HepG2 (cell line): ENCODE data around the gene NCMAP. TPM values are rescaled to one million over a fixed set of nuclear protein-coding genes. Genes with fewer than 3 reads are reported as not detected.

Experiments
- BHLHE40 ChIP-seq: IDR thresholded peaks from 2 replicates; pipeline ENCODE4 v1.6.1; 2011; ENCODE audit warnings: low read length, improper control_type of control experiment
- ELF4 ChIP-seq: sonication (generic); formaldehyde crosslinking; IDR thresholded peaks from 2 replicates; pipeline ENCODE4 v1.5.0; 2020; ENCODE audit warnings: missing genetic modification reagents, mild to moderate bottlenecking, moderate library complexity, borderline replicate concordance
- ETV6 ChIP-seq: sonication (generic); formaldehyde crosslinking; conservative IDR thresholded peaks from 2 replicates; pipeline ENCODE4 v1.4.0; 2020; ENCODE audit warnings: missing genetic modification reagents
- NFE2L2 ChIP-seq: fragments of 150-350 bp; IDR thresholded peaks from 2 replicates; pipeline ENCODE4 v1.6.1; 2014; ENCODE audit warnings: low read length
- NR3C1 ChIP-seq: sonication (generic); formaldehyde crosslinking; IDR thresholded peaks from 2 replicates; pipeline ENCODE4 v1.4.0; 2020; ENCODE audit warnings: missing genetic modification reagents
- PAF1 ChIP-seq: IDR thresholded peaks from 2 replicates; pipeline ENCODE4 v1.6.1; 2016; ENCODE audit warnings: missing genetic modification reagents, missing compliant biosample characterization
- SMAD3 ChIP-seq: sonication (generic); formaldehyde crosslinking; IDR thresholded peaks from 2 replicates; pipeline ENCODE4 v1.4.0; 2020; ENCODE audit warnings: missing genetic modification reagents
- TCF12 ChIP-seq, 2 experiments: fragments of 450-650 bp in 1 of 2; sonication (generic) in 1 of 2; formaldehyde crosslinking in 1 of 2; IDR thresholded peaks; 2 replicates each; pipeline versions ENCODE4 v1.6.1 to v1.8.0; 2017 to 2022; ENCODE audit warnings: antibody characterized with exemption in 1 of 2, mild to moderate bottlenecking in 1 of 2, missing genetic modification reagents in 1 of 2, moderate library complexity in 1 of 2
- ZKSCAN1 ChIP-seq: fragments of 150-350 bp; IDR thresholded peaks from 2 replicates; pipeline ENCODE4 v1.6.1; 2014; ENCODE audit warnings: low read length
- ZSCAN25 ChIP-seq: sonication (generic); formaldehyde crosslinking; IDR thresholded peaks from 2 replicates; pipeline ENCODE4 v1.8.0; 2022; ENCODE audit warnings: mild to moderate bottlenecking, missing genetic modification reagents
- polyA plus RNA-seq, 8 experiments: library from polyadenylated mRNA; depleted of rRNA in 3 of 8; stranded (reverse) in 7 of 8; unstranded in 1 of 8; fragments of >200 nt; fragmentation: Illumina TruSeq in 4 of 8; extraction: Trizol in 4 of 8; gene quantifications; 2 replicates each; pipeline versions ENCODE4 v1.2.1 to v1.2.3, GENCODE V29; 2011 to 2016; ENCODE audit warnings: low read depth in 4 of 8, missing spikeins in 1 of 8, mixed read lengths in 1 of 8; ENCODE audit not compliant: insufficient read depth in 1 of 8
- total RNA-seq, 5 experiments: library from RNA; depleted of rRNA; stranded (reverse); fragments of >200 nt; fragmentation: Illumina TruSeq; extraction: Trizol; gene quantifications; 2 replicates each; pipeline ENCODE4 v1.2.3, GENCODE V29; 2016; ENCODE audit warnings: low read depth in 1 of 5
- TF ChIP-seq, protein P1 (sequence below): sonication (generic); formaldehyde crosslinking; IDR thresholded peaks from 2 replicates; pipeline ENCODE4 v1.4.0; 2020; ENCODE audit warnings: missing genetic modification reagents, mild to moderate bottlenecking, borderline replicate concordance
- TF ChIP-seq, protein P2 (sequence below): sonication (generic); formaldehyde crosslinking; IDR thresholded peaks from 2 replicates; pipeline ENCODE4 v1.4.0; 2020; ENCODE audit warnings: mild to moderate bottlenecking, missing genetic modification reagents
- TF ChIP-seq, protein P3 (sequence below): sonication (generic); formaldehyde crosslinking; IDR thresholded peaks from 2 replicates; pipeline ENCODE4 v1.8.0; 2022; ENCODE audit warnings: missing genetic modification reagents, mild to moderate bottlenecking, borderline replicate concordance
- TF ChIP-seq, protein P4 (sequence below): IDR thresholded peaks from 2 replicates; pipeline ENCODE4 v1.6.1; 2016; ENCODE audit warnings: missing compliant biosample characterization, missing genetic modification reagents, borderline replicate concordance
- TF ChIP-seq, protein P5 (sequence below): IDR thresholded peaks from 2 replicates; pipeline ENCODE4 v1.6.1; 2016; ENCODE audit warnings: low read depth, missing genetic modification reagents, missing compliant biosample characterization

The NCMAP gene
- total and polyA plus RNA-seq, 2 of the 13 experiments (the other 11 are each of a cell fraction or from before 2014, with no cell fraction given), result 2.7 to 20.0 TPM

DNA sequence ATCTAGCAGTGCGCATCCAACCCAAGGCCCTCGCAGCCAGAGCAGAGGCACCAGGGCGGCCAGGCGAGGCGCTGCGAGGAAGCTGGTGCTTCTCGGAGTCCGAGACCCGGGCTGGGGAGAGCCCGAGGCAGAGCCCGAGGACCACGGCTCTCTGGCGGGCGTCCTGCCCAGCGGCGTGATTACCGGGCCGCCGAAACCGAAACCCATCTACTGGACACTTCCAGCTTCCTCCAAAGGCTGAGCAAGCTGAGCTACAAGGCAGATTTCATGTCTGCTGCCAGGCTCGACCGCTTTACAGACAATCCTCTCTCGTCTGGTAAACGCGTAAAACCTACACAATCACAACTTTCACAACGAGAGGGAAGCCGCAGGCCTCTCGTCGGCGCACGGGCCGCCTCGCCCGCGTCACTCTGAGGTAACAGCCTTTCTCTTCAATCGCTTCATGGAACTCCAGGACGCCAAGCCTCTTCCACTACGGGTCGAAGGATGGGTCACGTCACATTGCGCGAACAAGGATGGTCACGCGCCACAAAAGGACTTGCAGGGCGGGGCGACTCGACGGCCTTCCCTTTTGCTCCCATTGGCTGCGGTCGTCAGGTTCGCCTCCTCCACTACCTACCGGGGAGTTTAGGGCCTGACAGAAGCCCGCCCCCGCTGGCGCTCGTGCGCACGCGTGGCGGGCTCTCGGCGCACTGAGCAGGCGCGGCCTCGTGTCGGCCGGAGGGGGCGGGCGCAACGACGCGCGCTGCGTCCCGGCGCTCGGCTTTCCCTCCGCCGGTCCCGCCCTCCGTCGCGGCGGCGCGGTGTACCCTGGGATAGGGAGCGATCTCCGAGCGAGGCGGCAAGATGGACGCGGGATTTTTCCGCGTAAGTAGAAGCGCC is 86.8 kb downstream of the NCMAP start, which contains the start of gene SRRM1 (continued):
- TF ChIP-seq, protein P1, sequence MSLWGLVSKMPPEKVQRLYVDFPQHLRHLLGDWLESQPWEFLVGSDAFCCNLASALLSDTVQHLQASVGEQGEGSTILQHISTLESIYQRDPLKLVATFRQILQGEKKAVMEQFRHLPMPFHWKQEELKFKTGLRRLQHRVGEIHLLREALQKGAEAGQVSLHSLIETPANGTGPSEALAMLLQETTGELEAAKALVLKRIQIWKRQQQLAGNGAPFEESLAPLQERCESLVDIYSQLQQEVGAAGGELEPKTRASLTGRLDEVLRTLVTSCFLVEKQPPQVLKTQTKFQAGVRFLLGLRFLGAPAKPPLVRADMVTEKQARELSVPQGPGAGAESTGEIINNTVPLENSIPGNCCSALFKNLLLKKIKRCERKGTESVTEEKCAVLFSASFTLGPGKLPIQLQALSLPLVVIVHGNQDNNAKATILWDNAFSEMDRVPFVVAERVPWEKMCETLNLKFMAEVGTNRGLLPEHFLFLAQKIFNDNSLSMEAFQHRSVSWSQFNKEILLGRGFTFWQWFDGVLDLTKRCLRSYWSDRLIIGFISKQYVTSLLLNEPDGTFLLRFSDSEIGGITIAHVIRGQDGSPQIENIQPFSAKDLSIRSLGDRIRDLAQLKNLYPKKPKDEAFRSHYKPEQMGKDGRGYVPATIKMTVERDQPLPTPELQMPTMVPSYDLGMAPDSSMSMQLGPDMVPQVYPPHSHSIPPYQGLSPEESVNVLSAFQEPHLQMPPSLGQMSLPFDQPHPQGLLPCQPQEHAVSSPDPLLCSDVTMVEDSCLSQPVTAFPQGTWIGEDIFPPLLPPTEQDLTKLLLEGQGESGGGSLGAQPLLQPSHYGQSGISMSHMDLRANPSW (CRISPR knock-in tag), result peak; percentile 57; the same call in 1 of the 2 replicates
- TF ChIP-seq NFE2L2, result no peak
- TF ChIP-seq, protein P2, sequence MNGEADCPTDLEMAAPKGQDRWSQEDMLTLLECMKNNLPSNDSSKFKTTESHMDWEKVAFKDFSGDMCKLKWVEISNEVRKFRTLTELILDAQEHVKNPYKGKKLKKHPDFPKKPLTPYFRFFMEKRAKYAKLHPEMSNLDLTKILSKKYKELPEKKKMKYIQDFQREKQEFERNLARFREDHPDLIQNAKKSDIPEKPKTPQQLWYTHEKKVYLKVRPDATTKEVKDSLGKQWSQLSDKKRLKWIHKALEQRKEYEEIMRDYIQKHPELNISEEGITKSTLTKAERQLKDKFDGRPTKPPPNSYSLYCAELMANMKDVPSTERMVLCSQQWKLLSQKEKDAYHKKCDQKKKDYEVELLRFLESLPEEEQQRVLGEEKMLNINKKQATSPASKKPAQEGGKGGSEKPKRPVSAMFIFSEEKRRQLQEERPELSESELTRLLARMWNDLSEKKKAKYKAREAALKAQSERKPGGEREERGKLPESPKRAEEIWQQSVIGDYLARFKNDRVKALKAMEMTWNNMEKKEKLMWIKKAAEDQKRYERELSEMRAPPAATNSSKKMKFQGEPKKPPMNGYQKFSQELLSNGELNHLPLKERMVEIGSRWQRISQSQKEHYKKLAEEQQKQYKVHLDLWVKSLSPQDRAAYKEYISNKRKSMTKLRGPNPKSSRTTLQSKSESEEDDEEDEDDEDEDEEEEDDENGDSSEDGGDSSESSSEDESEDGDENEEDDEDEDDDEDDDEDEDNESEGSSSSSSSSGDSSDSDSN (CRISPR knock-in tag), result peak; percentile 79
- 0 out of 2 replicates have a peak, but pooled peaks have one; percentile 22 for TF ChIP-seq ELF4 (CRISPR knock-in tag)
- peak; percentile 84 for TF ChIP-seq SMAD3 (CRISPR knock-in tag)
- no peak for TF ChIP-seq PAF1
- TF ChIP-seq BHLHE40, result peak; percentile 92
- TF ChIP-seq, protein P3, sequence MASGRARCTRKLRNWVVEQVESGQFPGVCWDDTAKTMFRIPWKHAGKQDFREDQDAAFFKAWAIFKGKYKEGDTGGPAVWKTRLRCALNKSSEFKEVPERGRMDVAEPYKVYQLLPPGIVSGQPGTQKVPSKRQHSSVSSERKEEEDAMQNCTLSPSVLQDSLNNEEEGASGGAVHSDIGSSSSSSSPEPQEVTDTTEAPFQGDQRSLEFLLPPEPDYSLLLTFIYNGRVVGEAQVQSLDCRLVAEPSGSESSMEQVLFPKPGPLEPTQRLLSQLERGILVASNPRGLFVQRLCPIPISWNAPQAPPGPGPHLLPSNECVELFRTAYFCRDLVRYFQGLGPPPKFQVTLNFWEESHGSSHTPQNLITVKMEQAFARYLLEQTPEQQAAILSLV, result no peak
- TF ChIP-seq TCF12 (IDR thresholded peaks at IDR 0.05), result no peak
- TF ChIP-seq TCF12 (CRISPR knock-in tag; IDR thresholded peaks at IDR 0.05), result no peak
- TF ChIP-seq ETV6 (CRISPR knock-in tag), result no peak
- TF ChIP-seq, protein P4, sequence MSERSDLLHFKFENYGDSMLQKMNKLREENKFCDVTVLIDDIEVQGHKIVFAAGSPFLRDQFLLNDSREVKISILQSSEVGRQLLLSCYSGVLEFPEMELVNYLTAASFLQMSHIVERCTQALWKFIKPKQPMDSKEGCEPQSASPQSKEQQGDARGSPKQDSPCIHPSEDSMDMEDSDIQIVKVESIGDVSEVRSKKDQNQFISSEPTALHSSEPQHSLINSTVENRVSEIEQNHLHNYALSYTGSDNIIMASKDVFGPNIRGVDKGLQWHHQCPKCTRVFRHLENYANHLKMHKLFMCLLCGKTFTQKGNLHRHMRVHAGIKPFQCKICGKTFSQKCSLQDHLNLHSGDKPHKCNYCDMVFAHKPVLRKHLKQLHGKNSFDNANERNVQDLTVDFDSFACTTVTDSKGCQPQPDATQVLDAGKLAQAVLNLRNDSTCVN (CRISPR knock-in tag), result peak; percentile 40; the same call in 1 of the 2 replicates
- TF ChIP-seq ZKSCAN1, result no peak
- TF ChIP-seq NR3C1 (CRISPR knock-in tag), result no peak
- 0 out of 2 replicates have a peak, but pooled peaks have one; percentile 54 for TF ChIP-seq ZSCAN25 (CRISPR knock-in tag)
- TF ChIP-seq, protein P5, sequence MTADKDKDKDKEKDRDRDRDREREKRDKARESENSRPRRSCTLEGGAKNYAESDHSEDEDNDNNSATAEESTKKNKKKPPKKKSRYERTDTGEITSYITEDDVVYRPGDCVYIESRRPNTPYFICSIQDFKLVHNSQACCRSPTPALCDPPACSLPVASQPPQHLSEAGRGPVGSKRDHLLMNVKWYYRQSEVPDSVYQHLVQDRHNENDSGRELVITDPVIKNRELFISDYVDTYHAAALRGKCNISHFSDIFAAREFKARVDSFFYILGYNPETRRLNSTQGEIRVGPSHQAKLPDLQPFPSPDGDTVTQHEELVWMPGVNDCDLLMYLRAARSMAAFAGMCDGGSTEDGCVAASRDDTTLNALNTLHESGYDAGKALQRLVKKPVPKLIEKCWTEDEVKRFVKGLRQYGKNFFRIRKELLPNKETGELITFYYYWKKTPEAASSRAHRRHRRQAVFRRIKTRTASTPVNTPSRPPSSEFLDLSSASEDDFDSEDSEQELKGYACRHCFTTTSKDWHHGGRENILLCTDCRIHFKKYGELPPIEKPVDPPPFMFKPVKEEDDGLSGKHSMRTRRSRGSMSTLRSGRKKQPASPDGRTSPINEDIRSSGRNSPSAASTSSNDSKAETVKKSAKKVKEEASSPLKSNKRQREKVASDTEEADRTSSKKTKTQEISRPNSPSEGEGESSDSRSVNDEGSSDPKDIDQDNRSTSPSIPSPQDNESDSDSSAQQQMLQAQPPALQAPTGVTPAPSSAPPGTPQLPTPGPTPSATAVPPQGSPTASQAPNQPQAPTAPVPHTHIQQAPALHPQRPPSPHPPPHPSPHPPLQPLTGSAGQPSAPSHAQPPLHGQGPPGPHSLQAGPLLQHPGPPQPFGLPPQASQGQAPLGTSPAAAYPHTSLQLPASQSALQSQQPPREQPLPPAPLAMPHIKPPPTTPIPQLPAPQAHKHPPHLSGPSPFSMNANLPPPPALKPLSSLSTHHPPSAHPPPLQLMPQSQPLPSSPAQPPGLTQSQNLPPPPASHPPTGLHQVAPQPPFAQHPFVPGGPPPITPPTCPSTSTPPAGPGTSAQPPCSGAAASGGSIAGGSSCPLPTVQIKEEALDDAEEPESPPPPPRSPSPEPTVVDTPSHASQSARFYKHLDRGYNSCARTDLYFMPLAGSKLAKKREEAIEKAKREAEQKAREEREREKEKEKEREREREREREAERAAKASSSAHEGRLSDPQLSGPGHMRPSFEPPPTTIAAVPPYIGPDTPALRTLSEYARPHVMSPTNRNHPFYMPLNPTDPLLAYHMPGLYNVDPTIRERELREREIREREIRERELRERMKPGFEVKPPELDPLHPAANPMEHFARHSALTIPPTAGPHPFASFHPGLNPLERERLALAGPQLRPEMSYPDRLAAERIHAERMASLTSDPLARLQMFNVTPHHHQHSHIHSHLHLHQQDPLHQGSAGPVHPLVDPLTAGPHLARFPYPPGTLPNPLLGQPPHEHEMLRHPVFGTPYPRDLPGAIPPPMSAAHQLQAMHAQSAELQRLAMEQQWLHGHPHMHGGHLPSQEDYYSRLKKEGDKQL (CRISPR knock-in tag), result no peak
